Smooth muscle cell (in vitro differentiated cells): ENCODE measurements around the gene USP5. TPM values are rescaled to one million over a fixed set of nuclear protein-coding genes. Genes with fewer than 3 reads are reported as not detected.

Experiments
- DNase-seq: peaks from one replicate; lab custom pipeline; 2025; ENCODE audit not compliant: unreplicated experiment; lab: John Stamatoyannopoulos, UW
- H2AFZ ChIP-seq: fragments of 200-600 bp; sonication (generic); 2 replicates; pipeline ENCODE4 v1.6.0; 2016; ENCODE audit warnings: antibody characterized with exemption, low read depth, mild to moderate bottlenecking
- H3F3A ChIP-seq: fragments of 200-600 bp; sonication (generic); 2 replicates; pipeline ENCODE4 v1.6.0; 2017; ENCODE audit warnings: antibody characterized with exemption, low read depth
- H3K27ac ChIP-seq: fragments of 200-600 bp; sonication (generic); 2 replicates; pipeline ENCODE4 v1.5.1; 2016; ENCODE audit warnings: low read depth, mild to moderate bottlenecking
- H3K27me3 ChIP-seq: fragments of 200-600 bp; sonication (generic); 2 replicates; pipeline ENCODE4 v1.6.1; 2016; ENCODE audit warnings: low read depth, mild to moderate bottlenecking
- H3K36me3 ChIP-seq: fragments of 200-600 bp; sonication (generic); 2 replicates; pipeline ENCODE4 v1.5.1; 2016; ENCODE audit warnings: low read depth
- H3K4me1 ChIP-seq: fragments of 200-600 bp; sonication (generic); 2 replicates; pipeline ENCODE4 v1.5.1; 2016; ENCODE audit warnings: low read depth
- H3K4me2 ChIP-seq: fragments of 200-600 bp; sonication (generic); 2 replicates; pipeline ENCODE4 v1.6.0; 2016; ENCODE audit warnings: mild to moderate bottlenecking
- H3K4me3 ChIP-seq: fragments of 200-600 bp; sonication (generic); 2 replicates; pipeline ENCODE4 v1.5.1; 2016; ENCODE audit warnings: mild to moderate bottlenecking
- H3K79me2 ChIP-seq: fragments of 200-600 bp; sonication (generic); 2 replicates; pipeline ENCODE4 v1.6.0; 2016; ENCODE audit warnings: low read depth, mild to moderate bottlenecking
- H3K9ac ChIP-seq: fragments of 200-600 bp; sonication (generic); 2 replicates; pipeline ENCODE4 v1.6.0; 2016; ENCODE audit warnings: low read depth
- H3K9me3 ChIP-seq: fragments of 200-600 bp; sonication (generic); replicated peaks from 2 replicates; pipeline ENCODE4 v1.5.1; 2016; ENCODE audit warnings: low read depth
- H4K20me1 ChIP-seq: fragments of 200-600 bp; sonication (generic); 2 replicates; pipeline ENCODE4 v1.6.0; 2016; ENCODE audit warnings: low read depth
- WGBS: methylation state at CpG from one replicate; pipeline ENCODE4 v1.1.7; 2016; ENCODE audit warnings: low lambda C conversion rate; 5-methylcytosine and 5-hydroxymethylcytosine counted together
- polyA plus RNA-seq: library from polyadenylated mRNA; unstranded; fragments of >200 nt; fragmentation: Nextera tagmentation; extraction: Ambion mirVana; gene quantifications from 2 replicates; pipeline ENCODE4 v1.2.1, GENCODE V29; 2016
- total RNA-seq: library from RNA; depleted of rRNA; stranded (reverse); fragments of >200 nt; gene quantifications from 2 replicates; pipeline ENCODE4 v1.2.3, GENCODE V29; 2014
- TF ChIP-seq, protein P1 (sequence below): fragments of 200-600 bp; sonication (generic); IDR thresholded peaks from 2 replicates; pipeline ENCODE4 v1.5.1; 2017; ENCODE audit warnings: borderline replicate concordance, mild to moderate bottlenecking, antibody characterized with exemption; ENCODE audit not compliant: insufficient read depth, poor library complexity, severe bottlenecking

The USP5 gene
- total and polyA plus RNA-seq, 2 experiments from 2014 or later, result 51.3 to 64.9 TPM

DNA sequence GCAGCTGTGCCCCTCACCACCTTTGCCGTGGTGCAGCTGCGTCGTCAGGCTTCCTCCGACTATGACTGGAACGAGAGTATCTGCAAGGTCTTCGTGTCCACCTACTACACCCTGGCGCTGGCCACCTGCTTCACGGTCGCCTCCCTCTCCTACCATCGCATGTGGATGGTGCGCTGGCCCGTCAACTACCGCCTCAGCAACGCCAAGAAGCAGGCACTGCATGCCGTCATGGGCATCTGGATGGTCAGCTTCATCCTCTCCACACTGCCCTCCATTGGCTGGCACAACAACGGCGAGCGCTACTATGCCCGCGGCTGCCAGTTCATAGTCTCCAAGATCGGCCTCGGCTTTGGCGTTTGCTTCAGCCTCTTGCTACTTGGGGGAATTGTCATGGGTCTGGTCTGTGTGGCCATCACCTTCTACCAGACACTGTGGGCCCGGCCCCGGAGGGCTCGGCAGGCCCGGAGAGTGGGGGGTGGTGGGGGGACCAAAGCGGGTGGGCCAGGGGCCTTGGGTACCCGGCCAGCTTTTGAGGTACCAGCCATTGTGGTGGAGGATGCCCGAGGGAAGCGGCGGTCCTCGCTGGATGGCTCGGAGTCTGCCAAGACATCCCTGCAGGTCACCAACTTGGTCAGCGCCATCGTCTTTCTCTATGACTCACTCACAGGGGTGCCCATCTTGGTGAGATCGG is 27.7 kb upstream of the USP5 start:
- Histone ChIP-seq H2AFZ (no peak overlapping the region), H3K27me3 (peaks cover 5% of the 10 kb centered on the region), H3K4me2 (peak overlapping the region; percentile 88), H3K36me3 (no peaks in the 10 kb centered on the region), H3K9me3 (no peaks in the 10 kb centered on the region), H3K79me2 (peaks cover 10% of the 10 kb centered on the region), H3K9ac (no peak overlapping the region), H3K4me1 (peaks cover 33% of the 10 kb centered on the region), H3F3A (no peaks in the 10 kb centered on the region), H4K20me1 (peaks cover 6% of the 10 kb centered on the region), H3K27ac (no peak overlapping the region), H3K4me3 (no peak overlapping the region)
- TF ChIP-seq, protein P1, sequence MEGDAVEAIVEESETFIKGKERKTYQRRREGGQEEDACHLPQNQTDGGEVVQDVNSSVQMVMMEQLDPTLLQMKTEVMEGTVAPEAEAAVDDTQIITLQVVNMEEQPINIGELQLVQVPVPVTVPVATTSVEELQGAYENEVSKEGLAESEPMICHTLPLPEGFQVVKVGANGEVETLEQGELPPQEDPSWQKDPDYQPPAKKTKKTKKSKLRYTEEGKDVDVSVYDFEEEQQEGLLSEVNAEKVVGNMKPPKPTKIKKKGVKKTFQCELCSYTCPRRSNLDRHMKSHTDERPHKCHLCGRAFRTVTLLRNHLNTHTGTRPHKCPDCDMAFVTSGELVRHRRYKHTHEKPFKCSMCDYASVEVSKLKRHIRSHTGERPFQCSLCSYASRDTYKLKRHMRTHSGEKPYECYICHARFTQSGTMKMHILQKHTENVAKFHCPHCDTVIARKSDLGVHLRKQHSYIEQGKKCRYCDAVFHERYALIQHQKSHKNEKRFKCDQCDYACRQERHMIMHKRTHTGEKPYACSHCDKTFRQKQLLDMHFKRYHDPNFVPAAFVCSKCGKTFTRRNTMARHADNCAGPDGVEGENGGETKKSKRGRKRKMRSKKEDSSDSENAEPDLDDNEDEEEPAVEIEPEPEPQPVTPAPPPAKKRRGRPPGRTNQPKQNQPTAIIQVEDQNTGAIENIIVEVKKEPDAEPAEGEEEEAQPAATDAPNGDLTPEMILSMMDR, result no peak
- no peak for DNase-seq
- 90% methylated on average over 37 of the region's 37 CpGs for WGBS

DNA sequence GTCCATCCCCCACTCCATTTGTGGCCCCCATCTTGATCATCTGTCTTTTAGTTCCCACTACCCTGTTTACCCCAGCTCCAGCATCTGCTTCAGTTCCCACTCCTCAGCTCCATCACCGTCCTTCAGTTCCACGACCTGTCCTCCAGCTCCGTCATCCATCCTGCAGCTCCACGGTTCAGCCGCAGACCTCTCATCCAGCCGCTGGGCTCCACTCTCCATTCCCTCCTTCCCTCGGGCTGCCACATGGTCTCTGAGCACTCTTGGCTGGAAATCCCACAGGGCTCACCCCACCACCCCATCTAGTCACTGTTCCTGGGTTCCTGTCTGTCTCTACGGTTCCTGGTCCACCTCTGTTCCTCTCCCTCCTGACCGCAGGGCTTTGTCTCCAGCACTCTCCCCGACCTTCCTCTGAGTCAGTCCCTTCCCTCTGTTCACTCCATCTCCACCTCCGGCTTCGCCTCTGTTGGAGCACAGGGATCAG is 27.0 kb upstream of the USP5 start:
- Histone ChIP-seq H3K79me2 (peaks cover 10% of the 10 kb centered on the region), H4K20me1 (peaks cover 6% of the 10 kb centered on the region), H3F3A (no peaks in the 10 kb centered on the region), H3K9me3 (no peaks in the 10 kb centered on the region), H3K27ac (no peak overlapping the region), H3K9ac (no peak overlapping the region), H3K27me3 (peaks cover 5% of the 10 kb centered on the region), H2AFZ (no peak overlapping the region), H3K4me1 (peaks cover 30% of the 10 kb centered on the region), H3K4me3 (peak overlapping the region; percentile 31), H3K4me2 (peak overlapping the region; percentile 88), H3K36me3 (no peaks in the 10 kb centered on the region)
- DNase-seq, result no peak
- TF ChIP-seq, protein P1, result no peak
- 31% methylated on average over 12 of the region's 12 CpGs for WGBS

DNA sequence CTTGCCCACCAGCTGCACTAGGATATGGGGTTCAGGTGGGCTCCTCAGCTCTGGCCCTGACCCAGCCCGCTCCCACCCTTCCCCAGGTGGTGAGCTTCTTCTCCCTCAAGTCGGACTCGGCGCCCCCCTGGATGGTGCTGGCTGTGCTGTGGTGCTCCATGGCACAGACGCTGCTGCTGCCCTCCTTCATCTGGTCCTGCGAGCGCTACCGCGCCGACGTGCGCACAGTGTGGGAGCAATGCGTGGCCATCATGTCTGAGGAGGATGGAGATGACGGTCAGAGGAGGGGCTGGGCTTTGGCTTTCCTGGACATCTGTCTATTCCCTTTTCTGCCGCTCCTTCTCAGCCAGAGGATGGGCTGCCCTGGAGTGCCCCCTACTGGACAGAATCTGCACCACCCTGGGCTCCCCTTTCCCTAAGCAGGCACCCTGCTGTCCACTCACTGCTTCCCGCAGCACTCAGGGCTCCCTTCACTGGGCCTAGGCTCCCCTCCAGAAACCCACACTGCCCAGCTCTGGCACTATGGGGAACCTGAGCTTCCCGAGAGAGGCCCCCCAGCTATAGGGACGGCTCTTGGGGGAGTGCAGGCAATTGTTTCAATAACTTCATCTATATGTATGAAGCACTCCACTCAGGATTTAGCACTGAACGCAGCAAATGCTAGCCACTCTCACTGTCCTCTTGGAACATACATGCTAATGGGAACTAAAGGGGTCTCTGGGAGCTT is 26.4 kb upstream of the USP5 start:
- peak overlapping the region; percentile 31 for H3K4me3 ChIP-seq
- H3K79me2 ChIP-seq, result peaks cover 10% of the 10 kb centered on the region
- H3F3A ChIP-seq, result no peaks in the 10 kb centered on the region
- H3K27ac ChIP-seq, result no peak overlapping the region
- DNase-seq, result peak; percentile 75
- no peaks in the 10 kb centered on the region for H3K9me3 ChIP-seq
- H3K4me2 ChIP-seq, result peak overlapping the region; percentile 88
- H2AFZ ChIP-seq, result no peak overlapping the region
- peaks cover 5% of the 10 kb centered on the region for H3K27me3 ChIP-seq
- peaks cover 10% of the 10 kb centered on the region for H4K20me1 ChIP-seq
- no peak overlapping the region for H3K9ac ChIP-seq
- 12% methylated on average over 17 of the region's 19 CpGs for WGBS
- no peaks in the 10 kb centered on the region for H3K36me3 ChIP-seq
- peaks cover 25% of the 10 kb centered on the region for H3K4me1 ChIP-seq
- TF ChIP-seq, protein P1, result peak; percentile 80
